Psoas muscle (tissue), 8 donors: ENCODE data around the gene NEK10. TPM values are rescaled to one million over a fixed set of nuclear protein-coding genes. Genes with fewer than 3 reads are reported as not detected.

Source experiments
- ATAC-seq, 4 donors: fragments of 200-7000 bp; cut with Tn5 transposase; one replicate each; pipeline ENCODE4 v1.9.1; 2020; ENCODE audit warnings: moderate library complexity in 3 of 4, mild to moderate bottlenecking in 2 of 4
- DNase-seq, 2 donors: peaks; one replicate each; pipeline ENCODE4 v3.0.0-alpha.2; 2020
- H3K27ac ChIP-seq: fragments of 200-600 bp; one replicate; pipeline ENCODE4 v1.8.0; 2022
- H3K27me3 ChIP-seq, 3 donors: fragments of 200-600 bp in 1 of 3; one replicate each; pipeline versions ENCODE4 v1.6.1 to v1.8.0; 2013 to 2022; ENCODE audit warnings: low read length in 2 of 3, mild to moderate bottlenecking in 2 of 3, moderate library complexity in 1 of 3; ENCODE audit not compliant: insufficient read depth in 3 of 3
- H3K36me3 ChIP-seq, 2 donors: fragments of 200-600 bp in 1 of 2; one replicate each; pipeline versions ENCODE4 v1.6.1 to v1.8.0; 2013 to 2022; ENCODE audit warnings: low read depth in 1 of 2, mild to moderate bottlenecking in 1 of 2, moderate library complexity in 1 of 2; ENCODE audit not compliant: insufficient read depth in 1 of 2
- H3K4me1 ChIP-seq: fragments of 200-600 bp; one replicate; pipeline ENCODE4 v1.8.0; 2022
- H3K4me3 ChIP-seq: fragments of 200-600 bp; one replicate; pipeline ENCODE4 v1.8.0; 2022; ENCODE audit warnings: mild to moderate bottlenecking
- H3K9me3 ChIP-seq: fragments of 200-600 bp; one replicate; pipeline ENCODE4 v1.8.0; 2022
- WGBS, 3 donors: extraction: QIAGEN DNeasy Blood & Tissue Kit; methylation state at CpG; one replicate each; pipeline versions ENCODE4 v1.1.6 to v1.1.7; 2013; 5-methylcytosine and 5-hydroxymethylcytosine counted together
- intact Hi-C, 2 donors: fragments of 100-400 bp; cut with DNase I; formaldehyde crosslinking; loops; one replicate each; pipeline versions ENCODE4 v1.11.0 to v1.14.2; 2022
- polyA plus RNA-seq, 3 donors: library from polyadenylated mRNA; stranded (reverse); fragments of 200-250 nt; gene quantifications; one replicate each; pipeline ENCODE4 v1.2.3, GENCODE V29; 2013
- total RNA-seq, 4 donors: library from RNA; stranded (reverse); fragmentation: NEBNext Ultra II Directional in 2 of 4; extraction: Animal tissue kit (Norgen Biotek cat#: 25700) in 2 of 4; gene quantifications; one replicate each; pipeline versions ENCODE4 v1.2.1 to v1.2.4, GENCODE V29; 2021 to 2023
- TF ChIP-seq, protein P1 (sequence below): fragments of 200-600 bp; IDR thresholded peaks from one replicate; pipeline ENCODE4 v1.8.0; 2022; ENCODE audit warnings: antibody characterized with exemption
- donor health status: healthy with polysubstance abuse.
- donor health status: DM: no; HTN: no; CAD: no; lungs with moderate emphysema.
- donor health status: Bipolar disorder and iron deficiency.
- donor health status: healthy.
- donor health status: DM: yes; HTN: yes; CAD: no.
- donor health status: DM: no; HTN: no; CAD: no.
- donor health status: DM: no; HTN: no; CAD: no.
- donor health status: DM: yes; HTN: yes; CAD: no.

NEK10 gene
- total and polyA plus RNA-seq, 7 donors, result 0.44 to 16.6 (median 5.0) TPM

DNA sequence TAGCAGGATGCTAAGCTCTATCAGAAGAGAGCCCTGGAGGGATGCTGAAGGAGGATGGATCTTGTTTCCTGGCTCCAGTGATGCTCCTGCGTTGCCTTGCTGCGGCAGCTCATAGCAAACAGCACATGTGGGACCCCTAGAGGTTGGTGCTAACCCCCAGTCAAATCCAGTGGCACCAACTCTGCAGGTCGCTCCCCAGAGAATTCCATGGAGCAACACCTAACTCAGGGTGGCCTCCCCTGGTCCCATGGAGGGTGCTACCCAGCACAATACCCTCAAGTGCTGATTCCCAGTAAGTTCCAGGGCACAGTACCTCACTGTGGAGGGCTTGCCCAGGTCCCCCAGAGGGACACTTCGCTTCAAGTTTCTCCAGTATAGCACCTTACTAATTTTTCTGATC, 231.2 kb downstream of the NEK10 start:
- H3K27ac ChIP-seq, result no peak overlapping the region

DNA sequence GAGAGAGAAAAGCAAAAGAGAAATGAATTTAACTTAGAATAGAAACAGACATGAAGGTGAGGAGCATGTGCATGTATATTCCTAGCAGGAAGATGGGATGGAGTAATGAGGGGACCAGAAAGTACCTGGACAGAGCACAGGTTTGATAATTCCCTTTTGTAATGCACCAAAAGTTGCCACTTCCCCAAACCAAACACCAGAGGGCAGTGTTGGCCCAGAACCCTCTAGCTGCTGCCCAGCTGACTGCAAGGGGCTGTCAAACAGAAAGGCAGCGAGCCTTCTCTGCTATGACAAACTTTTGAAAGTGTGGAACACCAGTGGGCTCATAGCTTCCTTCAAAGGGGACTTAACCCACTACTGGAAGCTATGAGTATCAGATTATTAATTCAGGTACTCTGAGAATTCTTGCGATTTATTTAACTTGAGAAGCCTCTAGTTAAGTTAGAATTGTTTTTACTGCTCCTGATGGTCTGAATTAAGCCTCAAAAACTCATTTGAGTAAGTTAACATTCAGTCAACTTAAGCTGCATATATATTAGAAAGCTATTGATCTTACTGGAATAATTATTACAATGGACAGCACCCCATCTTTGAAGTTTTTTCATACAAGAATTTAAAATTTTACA, 234.9 kb downstream of the NEK10 start:
- H3K27ac ChIP-seq, result peak overlapping the region; percentile 43
- TF ChIP-seq, protein P1, sequence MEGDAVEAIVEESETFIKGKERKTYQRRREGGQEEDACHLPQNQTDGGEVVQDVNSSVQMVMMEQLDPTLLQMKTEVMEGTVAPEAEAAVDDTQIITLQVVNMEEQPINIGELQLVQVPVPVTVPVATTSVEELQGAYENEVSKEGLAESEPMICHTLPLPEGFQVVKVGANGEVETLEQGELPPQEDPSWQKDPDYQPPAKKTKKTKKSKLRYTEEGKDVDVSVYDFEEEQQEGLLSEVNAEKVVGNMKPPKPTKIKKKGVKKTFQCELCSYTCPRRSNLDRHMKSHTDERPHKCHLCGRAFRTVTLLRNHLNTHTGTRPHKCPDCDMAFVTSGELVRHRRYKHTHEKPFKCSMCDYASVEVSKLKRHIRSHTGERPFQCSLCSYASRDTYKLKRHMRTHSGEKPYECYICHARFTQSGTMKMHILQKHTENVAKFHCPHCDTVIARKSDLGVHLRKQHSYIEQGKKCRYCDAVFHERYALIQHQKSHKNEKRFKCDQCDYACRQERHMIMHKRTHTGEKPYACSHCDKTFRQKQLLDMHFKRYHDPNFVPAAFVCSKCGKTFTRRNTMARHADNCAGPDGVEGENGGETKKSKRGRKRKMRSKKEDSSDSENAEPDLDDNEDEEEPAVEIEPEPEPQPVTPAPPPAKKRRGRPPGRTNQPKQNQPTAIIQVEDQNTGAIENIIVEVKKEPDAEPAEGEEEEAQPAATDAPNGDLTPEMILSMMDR, result peak; percentile 91

More for the DNA sequence above, 231.2 kb downstream of the NEK10 start:
- DNase-seq (no peak), ATAC-seq (no peak)
- no peaks in the 10 kb centered on the region for H3K9me3 ChIP-seq
- H3K4me3 ChIP-seq, result no peak overlapping the region
- H3K27me3 ChIP-seq, result no peaks in the 10 kb centered on the region
- intact Hi-C loops, result no loop called here
- WGBS, 3 donors, result 73 to 79% (median 77%) methylated on average over 4 of the region's 4 CpGs
- no peaks in the 10 kb centered on the region for H3K36me3 ChIP-seq
- TF ChIP-seq, protein P1, result no peak
- peaks cover 26% of the 10 kb centered on the region for H3K4me1 ChIP-seq

DNA sequence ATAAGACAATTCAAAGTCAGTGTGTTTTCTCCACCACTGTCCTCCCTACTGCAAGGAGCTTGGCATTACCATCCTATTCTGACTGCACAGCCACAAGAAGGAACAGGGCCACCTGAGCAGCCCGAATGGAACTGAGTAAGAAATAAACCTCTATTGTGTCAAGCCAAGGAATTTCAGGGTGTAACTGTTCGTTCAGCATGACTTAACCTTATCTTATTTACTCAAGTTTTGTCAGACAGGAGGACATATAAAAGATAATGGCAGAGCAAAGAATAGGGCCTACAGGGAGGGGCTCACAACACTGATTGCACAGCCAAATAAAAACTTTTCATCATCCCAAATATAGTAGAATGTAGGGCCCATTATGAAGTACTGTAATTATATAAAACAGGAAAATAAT, 236.1 kb downstream of the NEK10 start:
- 40 to 58% (median 53%) methylated on average over 2 of the region's 2 CpGs for WGBS, 3 donors
- intact Hi-C loops, result no loop called here

More for the DNA sequence above, 234.9 kb downstream of the NEK10 start:
- intact Hi-C loops, result loop anchor here in 1 of 2 donors (2.0 kb wide), 2 partner anchors 121 to 145 kb away; no protein-coding TSS in a partner anchor
- DNase-seq (peak; percentile 60 to 75), ATAC-seq (peak; percentile 80 to 91 (median 88))
- no peaks in the 10 kb centered on the region for H3K36me3 ChIP-seq
- H3K4me3 ChIP-seq, result no peak overlapping the region
- WGBS, 3 donors, result 44% methylated on average over 2 of the region's 2 CpGs
- no peaks in the 10 kb centered on the region for H3K27me3 ChIP-seq
- H3K9me3 ChIP-seq, result no peaks in the 10 kb centered on the region
- peaks cover 18% of the 10 kb centered on the region for H3K4me1 ChIP-seq

DNA sequence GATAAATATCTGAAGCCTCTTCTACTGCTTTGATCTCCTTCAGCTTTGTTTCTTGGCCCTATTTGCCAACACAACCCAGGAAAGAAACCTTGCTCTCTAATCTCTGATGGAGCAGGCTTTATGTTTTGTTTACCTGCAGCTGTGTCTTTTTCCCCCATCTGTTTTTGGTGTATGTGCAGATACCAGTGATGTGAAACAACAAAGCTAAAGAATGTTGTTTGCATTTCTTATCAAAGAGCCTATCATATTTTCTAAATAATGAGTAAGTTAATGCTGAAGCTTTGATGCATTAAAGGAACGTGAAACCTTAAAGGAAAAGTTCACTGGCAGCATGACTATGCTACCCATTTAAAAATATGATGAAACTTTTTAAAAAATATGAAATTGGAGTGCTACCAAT, 238.4 kb downstream of the NEK10 start:
- WGBS, 3 donors, result 90 to 93% (median 90%) methylated on average over 1 of the region's 1 CpG
- Histone ChIP-seq H3K27ac (no peak overlapping the region), H3K9me3 (no peaks in the 10 kb centered on the region), H3K27me3 (no peaks in the 10 kb centered on the region), H3K4me3 (no peak overlapping the region), H3K4me1 (peaks cover 5% of the 10 kb centered on the region), H3K36me3 (no peaks in the 10 kb centered on the region)
- intact Hi-C loops, result no loop called here
- ATAC-seq, result no peak
- TF ChIP-seq, protein P1, result no peak
- no peak for DNase-seq

More for the DNA sequence above, 236.1 kb downstream of the NEK10 start:
- Histone ChIP-seq H3K36me3 (no peaks in the 10 kb centered on the region), H3K4me1 (peaks cover 6% of the 10 kb centered on the region), H3K4me3 (no peak overlapping the region), H3K9me3 (no peaks in the 10 kb centered on the region), H3K27ac (no peak overlapping the region), H3K27me3 (no peaks in the 10 kb centered on the region)
- no peak for ATAC-seq
- TF ChIP-seq, protein P1, result no peak
- DNase-seq, result no peak

DNA sequence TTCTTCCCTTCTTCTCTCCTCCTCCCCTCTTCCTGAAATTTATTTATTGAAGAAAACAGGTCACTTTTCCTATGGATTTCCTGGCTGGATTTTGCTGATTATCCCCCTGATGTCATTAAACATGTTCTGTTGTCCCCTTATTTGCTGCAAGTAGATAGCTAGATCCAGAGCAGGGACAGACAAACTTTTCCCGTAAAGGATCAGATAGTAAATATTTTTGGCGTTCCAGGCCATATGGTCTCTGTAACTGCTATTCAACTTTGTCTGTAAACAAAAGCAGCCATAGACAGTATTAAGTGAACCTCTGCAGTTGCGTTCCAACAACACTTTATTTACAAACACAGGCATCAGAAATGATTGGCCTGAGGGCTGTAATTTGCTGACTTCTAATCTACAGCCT, 241.3 kb downstream of the NEK10 start:
- DNase-seq, result no peak
- TF ChIP-seq, protein P1, result no peak
- Histone ChIP-seq H3K4me1 (no peaks in the 10 kb centered on the region), H3K27ac (no peak overlapping the region), H3K36me3 (no peaks in the 10 kb centered on the region), H3K9me3 (no peaks in the 10 kb centered on the region), H3K4me3 (no peak overlapping the region), H3K27me3 (no peaks in the 10 kb centered on the region)
- WGBS, 3 donors, result 79 to 82% (median 80%) methylated on average over 3 of the region's 3 CpGs
- no peak for ATAC-seq
- intact Hi-C loops, result no loop called here
